HepG2 (cell line): ENCODE data around the gene CYBC1. TPM values are rescaled to one million over a fixed set of nuclear protein-coding genes. Genes with fewer than 3 reads are reported as not detected.

ENCODE experiments used
- NAIF1 ChIP-seq: sonication (generic); formaldehyde crosslinking; IDR thresholded peaks from 2 replicates; pipeline ENCODE4 v1.5.0; 2020; ENCODE audit warnings: mild to moderate bottlenecking, missing genetic modification reagents, borderline replicate concordance
- SMAD1 ChIP-seq: sonication (generic); formaldehyde crosslinking; IDR thresholded peaks from 2 replicates; pipeline ENCODE4 v1.4.0; 2020; ENCODE audit warnings: missing genetic modification reagents, low read depth, mild to moderate bottlenecking, borderline replicate concordance
- ZNF678 ChIP-seq: sonication (generic); formaldehyde crosslinking; IDR thresholded peaks from 2 replicates; pipeline ENCODE4 v1.4.0; 2020; ENCODE audit warnings: mild to moderate bottlenecking, missing genetic modification reagents
- polyA plus RNA-seq, 8 experiments: library from polyadenylated mRNA; depleted of rRNA in 3 of 8; stranded (reverse) in 7 of 8; unstranded in 1 of 8; fragments of >200 nt; fragmentation: Illumina TruSeq in 4 of 8; extraction: Trizol in 4 of 8; gene quantifications; 2 replicates each; pipeline versions ENCODE4 v1.2.1 to v1.2.3, GENCODE V29; 2011 to 2016; ENCODE audit warnings: low read depth in 4 of 8, missing spikeins in 1 of 8, mixed read lengths in 1 of 8; ENCODE audit not compliant: insufficient read depth in 1 of 8
- total RNA-seq, 5 experiments: library from RNA; depleted of rRNA; stranded (reverse); fragments of >200 nt; fragmentation: Illumina TruSeq; extraction: Trizol; gene quantifications; 2 replicates each; pipeline ENCODE4 v1.2.3, GENCODE V29; 2016; ENCODE audit warnings: low read depth in 1 of 5
- TF ChIP-seq, protein P1 (sequence below): sonication (generic); formaldehyde crosslinking; IDR thresholded peaks from 2 replicates; pipeline ENCODE4 v1.8.1; 2022; ENCODE audit warnings: low read depth, mild to moderate bottlenecking, missing genetic modification reagents
- TF ChIP-seq, protein P2 (sequence below): sonication (generic); formaldehyde crosslinking; IDR thresholded peaks from 2 replicates; pipeline ENCODE4 v1.5.0; 2020; ENCODE audit warnings: mild to moderate bottlenecking, missing genetic modification reagents

The CYBC1 gene
- total and polyA plus RNA-seq, 2 of the 13 experiments (the other 11 are each of a cell fraction or from before 2014, with no cell fraction given), result 43.4 to 44.1 TPM

DNA sequence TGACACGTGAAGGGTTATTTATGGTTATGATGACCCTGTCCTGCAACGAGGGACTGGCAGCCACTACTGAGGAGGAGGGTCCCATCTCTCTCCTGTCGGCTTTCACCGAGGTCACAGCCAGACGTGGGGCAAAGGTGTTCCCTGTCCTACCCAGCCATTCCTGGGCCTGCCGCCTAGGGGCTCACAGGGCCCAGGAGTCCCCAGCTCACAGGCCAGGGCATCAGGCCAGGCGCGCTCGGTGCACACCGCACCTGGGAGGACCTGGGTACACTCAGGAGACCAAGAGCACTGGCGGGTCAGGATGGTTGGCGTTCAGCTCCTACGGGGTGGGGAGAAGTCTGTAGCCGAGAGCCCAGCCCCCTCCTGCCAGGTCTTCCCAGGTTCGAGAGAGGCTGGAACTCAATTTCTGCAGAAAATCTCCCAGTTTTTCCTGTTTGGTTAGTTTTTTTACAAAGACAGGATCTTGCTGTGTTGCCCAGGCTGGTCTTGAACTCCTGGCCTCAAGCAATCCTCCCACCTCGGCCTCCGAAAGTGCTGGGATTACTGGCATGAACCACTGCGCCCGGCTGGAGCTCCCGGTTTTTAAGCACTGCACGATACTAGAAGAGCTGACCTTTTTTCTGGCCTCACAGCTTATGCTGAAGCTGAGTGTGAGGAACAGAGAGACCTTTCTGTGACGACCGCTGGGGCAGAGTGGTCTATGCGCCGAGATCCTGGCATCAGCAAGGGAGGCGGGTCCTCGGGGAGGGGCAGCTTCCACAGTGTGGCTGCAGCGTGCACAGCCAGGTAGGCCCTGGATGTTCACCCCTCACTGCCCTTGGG is 7.7 kb downstream of the CYBC1 start (continued):
- no peak for TF ChIP-seq SMAD1 (CRISPR knock-in tag)
- TF ChIP-seq NAIF1 (CRISPR knock-in tag), result no peak
- TF ChIP-seq, protein P1, sequence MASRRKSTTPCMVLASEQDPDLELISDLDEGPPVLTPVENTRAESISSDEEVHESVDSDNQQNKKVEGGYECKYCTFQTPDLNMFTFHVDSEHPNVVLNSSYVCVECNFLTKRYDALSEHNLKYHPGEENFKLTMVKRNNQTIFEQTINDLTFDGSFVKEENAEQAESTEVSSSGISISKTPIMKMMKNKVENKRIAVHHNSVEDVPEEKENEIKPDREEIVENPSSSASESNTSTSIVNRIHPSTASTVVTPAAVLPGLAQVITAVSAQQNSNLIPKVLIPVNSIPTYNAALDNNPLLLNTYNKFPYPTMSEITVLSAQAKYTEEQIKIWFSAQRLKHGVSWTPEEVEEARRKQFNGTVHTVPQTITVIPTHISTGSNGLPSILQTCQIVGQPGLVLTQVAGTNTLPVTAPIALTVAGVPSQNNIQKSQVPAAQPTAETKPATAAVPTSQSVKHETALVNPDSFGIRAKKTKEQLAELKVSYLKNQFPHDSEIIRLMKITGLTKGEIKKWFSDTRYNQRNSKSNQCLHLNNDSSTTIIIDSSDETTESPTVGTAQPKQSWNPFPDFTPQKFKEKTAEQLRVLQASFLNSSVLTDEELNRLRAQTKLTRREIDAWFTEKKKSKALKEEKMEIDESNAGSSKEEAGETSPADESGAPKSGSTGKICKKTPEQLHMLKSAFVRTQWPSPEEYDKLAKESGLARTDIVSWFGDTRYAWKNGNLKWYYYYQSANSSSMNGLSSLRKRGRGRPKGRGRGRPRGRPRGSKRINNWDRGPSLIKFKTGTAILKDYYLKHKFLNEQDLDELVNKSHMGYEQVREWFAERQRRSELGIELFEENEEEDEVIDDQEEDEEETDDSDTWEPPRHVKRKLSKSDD (CRISPR knock-in tag), result no peak
- TF ChIP-seq, protein P2, sequence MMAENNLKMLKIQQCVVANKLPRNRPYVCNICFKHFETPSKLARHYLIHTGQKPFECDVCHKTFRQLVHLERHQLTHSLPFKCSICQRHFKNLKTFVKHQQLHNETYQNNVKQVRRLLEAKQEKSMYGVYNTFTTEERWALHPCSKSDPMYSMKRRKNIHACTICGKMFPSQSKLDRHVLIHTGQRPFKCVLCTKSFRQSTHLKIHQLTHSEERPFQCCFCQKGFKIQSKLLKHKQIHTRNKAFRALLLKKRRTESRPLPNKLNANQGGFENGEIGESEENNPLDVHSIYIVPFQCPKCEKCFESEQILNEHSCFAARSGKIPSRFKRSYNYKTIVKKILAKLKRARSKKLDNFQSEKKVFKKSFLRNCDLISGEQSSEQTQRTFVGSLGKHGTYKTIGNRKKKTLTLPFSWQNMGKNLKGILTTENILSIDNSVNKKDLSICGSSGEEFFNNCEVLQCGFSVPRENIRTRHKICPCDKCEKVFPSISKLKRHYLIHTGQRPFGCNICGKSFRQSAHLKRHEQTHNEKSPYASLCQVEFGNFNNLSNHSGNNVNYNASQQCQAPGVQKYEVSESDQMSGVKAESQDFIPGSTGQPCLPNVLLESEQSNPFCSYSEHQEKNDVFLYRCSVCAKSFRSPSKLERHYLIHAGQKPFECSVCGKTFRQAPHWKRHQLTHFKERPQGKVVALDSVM (CRISPR knock-in tag), result no peak
- no peak for TF ChIP-seq ZNF678 (CRISPR knock-in tag)
